ENCODE data around the gene NKX2-2.

DNA sequence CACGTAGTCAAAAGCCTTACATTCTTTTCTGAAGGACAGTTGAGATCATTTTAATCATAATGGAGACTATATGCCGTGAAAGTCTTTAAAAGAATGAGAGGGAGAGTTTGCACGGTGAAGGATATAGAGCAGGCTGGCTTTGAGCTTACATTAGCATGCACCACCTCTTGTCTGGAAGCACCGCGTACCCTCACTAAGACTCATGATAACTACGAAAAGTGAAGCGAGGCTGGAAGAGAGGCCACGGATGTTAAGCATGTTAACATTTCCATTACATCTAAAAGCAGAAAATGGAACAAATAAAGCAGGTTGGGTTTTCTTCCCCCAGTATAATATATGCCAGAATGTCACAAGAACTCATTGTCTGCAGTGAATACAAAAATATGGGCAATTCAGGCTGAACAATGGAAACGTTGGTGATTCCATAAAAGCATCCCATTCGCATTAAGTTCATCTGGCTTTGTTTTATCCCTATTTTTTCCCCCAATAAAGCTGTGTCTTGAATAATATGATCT is 40.6 kb upstream of the NKX2-2 start:
- TF ChIP-seq SP1 (CRISPR knock-in tag; conservative IDR thresholded peaks at IDR 0.05): no peak
- no peak for TF ChIP-seq ATF1 (CRISPR knock-in tag; IDR thresholded peaks at IDR 0.05)
- TF ChIP-seq, protein P1, sequence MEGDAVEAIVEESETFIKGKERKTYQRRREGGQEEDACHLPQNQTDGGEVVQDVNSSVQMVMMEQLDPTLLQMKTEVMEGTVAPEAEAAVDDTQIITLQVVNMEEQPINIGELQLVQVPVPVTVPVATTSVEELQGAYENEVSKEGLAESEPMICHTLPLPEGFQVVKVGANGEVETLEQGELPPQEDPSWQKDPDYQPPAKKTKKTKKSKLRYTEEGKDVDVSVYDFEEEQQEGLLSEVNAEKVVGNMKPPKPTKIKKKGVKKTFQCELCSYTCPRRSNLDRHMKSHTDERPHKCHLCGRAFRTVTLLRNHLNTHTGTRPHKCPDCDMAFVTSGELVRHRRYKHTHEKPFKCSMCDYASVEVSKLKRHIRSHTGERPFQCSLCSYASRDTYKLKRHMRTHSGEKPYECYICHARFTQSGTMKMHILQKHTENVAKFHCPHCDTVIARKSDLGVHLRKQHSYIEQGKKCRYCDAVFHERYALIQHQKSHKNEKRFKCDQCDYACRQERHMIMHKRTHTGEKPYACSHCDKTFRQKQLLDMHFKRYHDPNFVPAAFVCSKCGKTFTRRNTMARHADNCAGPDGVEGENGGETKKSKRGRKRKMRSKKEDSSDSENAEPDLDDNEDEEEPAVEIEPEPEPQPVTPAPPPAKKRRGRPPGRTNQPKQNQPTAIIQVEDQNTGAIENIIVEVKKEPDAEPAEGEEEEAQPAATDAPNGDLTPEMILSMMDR (IDR thresholded peaks at IDR 0.05): no peak
- TF ChIP-seq ZNF263 (CRISPR knock-in tag; IDR thresholded peaks at IDR 0.05; ENCODE audit: low read depth): no peak

Measured in WTC11 (cell line).